Natural killer cell (primary cell): ENCODE data around the gene DDX1. TPM values are rescaled to one million over a fixed set of nuclear protein-coding genes. Genes with fewer than 3 reads are reported as not detected.
A peak's percentile ranks its signal among the peaks of the same experiment; 100 is the strongest.

Experiments used
- ATAC-seq, 3 donors: fragments of 150-1000 bp in 2 of 3; fragments of 200-7000 bp in 1 of 3; cut with Tn5 transposase; 1 replicate in 1 of 3; 2 replicates in 2 of 3; pipeline ENCODE4 v1.10.0; 2021; ENCODE audit warnings: mild to moderate bottlenecking in 2 of 3, moderate library complexity in 2 of 3
- DNase-seq, 2 donors: peaks; one replicate each; pipeline versions ENCODE4 v3.0.0 to v3.0.0-alpha.2; 2013 to 2021; ENCODE audit warnings: mixed read lengths in 1 of 2
- H3K27ac ChIP-seq: one replicate; pipeline ENCODE4 v1.5.1; 2013; ENCODE audit warnings: mild to moderate bottlenecking, low read length
- H3K27me3 ChIP-seq: one replicate; pipeline ENCODE4 v1.6.1; 2013; ENCODE audit warnings: low read length; ENCODE audit not compliant: control insufficient read depth, insufficient read depth
- H3K36me3 ChIP-seq: one replicate; pipeline ENCODE4 v1.6.1; 2013; ENCODE audit warnings: low read length; ENCODE audit not compliant: control insufficient read depth, insufficient read depth
- H3K4me1 ChIP-seq: one replicate; pipeline ENCODE4 v1.6.1; 2013; ENCODE audit warnings: low read length; ENCODE audit not compliant: control insufficient read depth, insufficient read depth
- H3K4me3 ChIP-seq: one replicate; pipeline ENCODE4 v1.5.1; 2013; ENCODE audit warnings: low read length
- H3K9me3 ChIP-seq: one replicate; pipeline ENCODE4 v1.6.1; 2013; ENCODE audit warnings: low read length; ENCODE audit not compliant: control insufficient read depth, insufficient read depth
- H3K27ac Mint-ChIP-seq, 2 donors: one replicate each; pipeline ENCODE4 v1.8.0; 2022; ENCODE audit warnings: mild to moderate bottlenecking in 2 of 2, mixed read lengths in 2 of 2, moderate library complexity in 1 of 2
- H3K27me3 Mint-ChIP-seq, 2 donors: one replicate each; pipeline ENCODE4 v1.8.0; 2022; ENCODE audit warnings: low read depth in 2 of 2, mixed read lengths in 2 of 2
- H3K36me3 Mint-ChIP-seq: one replicate; pipeline ENCODE4 v1.8.0; 2022; ENCODE audit warnings: mixed read lengths
- H3K4me1 Mint-ChIP-seq, 2 donors: one replicate each; pipeline ENCODE4 v1.8.0; 2022; ENCODE audit warnings: mixed read lengths in 2 of 2
- H3K4me3 Mint-ChIP-seq: one replicate; pipeline ENCODE4 v1.8.0; 2022; ENCODE audit warnings: mild to moderate bottlenecking, moderate library complexity, mixed read lengths
- H3K9me3 Mint-ChIP-seq, 2 donors: one replicate each; pipeline ENCODE4 v1.8.0; 2022; ENCODE audit warnings: mixed read lengths in 2 of 2
- CTCF ChIP-seq: fragments of 200-600 bp; IDR thresholded peaks from one replicate; pipeline ENCODE4 v1.8.0; 2022; ENCODE audit warnings: antibody characterized with exemption
- WGBS: methylation state at CpG from one replicate; pipeline ENCODE4 v1.1.7; 2013; ENCODE audit warnings: missing lambda C conversion rate; ENCODE audit not compliant: insufficient coverage; 5-methylcytosine and 5-hydroxymethylcytosine counted together
- intact Hi-C: fragments of 100-400 bp; cut with micrococcal nuclease; formaldehyde crosslinking; loops from one replicate; pipeline ENCODE4 v1.14.2; 2022
- total RNA-seq, 4 donors: library from RNA; stranded (reverse); fragments of 120-200 nt in 1 of 4; gene quantifications; one replicate each; pipeline versions ENCODE4 v1.2.3 to v1.2.4, GENCODE V29; 2013 to 2022

Gene DDX1
- total RNA-seq, 3 donors from 2014 or later (not counting 1 experiment from before 2014, with no cell fraction given), result 28.5 to 43.4 (median 37.2) TPM

GRCh38 chr2:15559379-15560139, 32.1 kb upstream of the DDX1 start:
- DNase-seq (no peak), ATAC-seq (no peak)
- H3K9me3 ChIP-seq, result no peaks in the 10 kb centered on the region
- no peak overlapping the region for H3K27ac ChIP-seq
- Mint-ChIP-seq H3K27me3 (peaks cover 15 to 17% of the 10 kb centered on the region in 2 donors), H3K36me3 (no peaks in the 10 kb centered on the region), H3K4me3 (peak overlapping the region; percentile 62), H3K27ac (peak overlapping the region in 1 of 2 donors; percentile 94), H3K9me3 (no peaks in the 10 kb centered on the region), H3K4me1 (peaks cover 37 to 40% of the 10 kb centered on the region in 2 donors)
- peaks cover under 1% of the 10 kb centered on the region for H3K36me3 ChIP-seq
- H3K27me3 ChIP-seq, result no peaks in the 10 kb centered on the region
- H3K4me1 ChIP-seq, result peaks cover 10% of the 10 kb centered on the region
- no peak overlapping the region for H3K4me3 ChIP-seq
- intact Hi-C loops, result no loop called here
- WGBS, result 62% methylated on average over 2 of the region's 6 CpGs
- no peak for TF ChIP-seq CTCF

- H3K27me3 ChIP-seq, result no peaks in the 10 kb centered on the region
- intact Hi-C loops, result no loop called here
These were observed 31.3 kb upstream of the DDX1 start for GRCh38 chr2:15560140-15560987.

GRCh38 chr2:15560988-15561573, 30.6 kb upstream of the DDX1 start, which contains the start of gene NBAS:
NBAS (minus strand) TSS chr2:15561334; CDS start chr2:15561304, 30 bp downstream.
- H3K27ac ChIP-seq, result peak within 1 kb of the TSS; percentile 62
- peak; percentile 50 to 87 for DNase-seq
- 0% methylated on average over 29 of the region's 30 CpGs for WGBS
- intact Hi-C loops, result loop anchor here (1.0 kb wide), 1 partner anchor 30 kb away; the partner anchor contains the start of gene DDX1
- no peaks in the 10 kb centered on the region for H3K36me3 ChIP-seq
- H3K9me3 ChIP-seq, result no peaks in the 10 kb centered on the region
- no peaks in the 10 kb centered on the region for H3K27me3 ChIP-seq
- H3K4me3 Mint-ChIP-seq, result peak within 1 kb of the TSS; percentile 99
- ATAC-seq, result peak; percentile 89 to 92 (median 90)
- peak within 1 kb of the TSS; percentile 89 to 94 for H3K27ac Mint-ChIP-seq
- no peaks in the 10 kb centered on the region for H3K36me3 Mint-ChIP-seq
- H3K27me3 Mint-ChIP-seq, result peaks cover 18 to 29% of the 10 kb centered on the region in 2 donors
- no peak for TF ChIP-seq CTCF
- H3K4me1 Mint-ChIP-seq, result peaks cover 37 to 40% of the 10 kb centered on the region in 2 donors
- H3K9me3 Mint-ChIP-seq, result no peaks in the 10 kb centered on the region
- H3K4me3 ChIP-seq, result peak within 1 kb of the TSS; percentile 85
- peaks cover 10% of the 10 kb centered on the region for H3K4me1 ChIP-seq

More at GRCh38 chr2:15560140-15560987, 31.3 kb upstream of the DDX1 start:
- H3K4me1 Mint-ChIP-seq, result peaks cover 37 to 40% of the 10 kb centered on the region in 2 donors
- peak overlapping the region; percentile 89 to 94 for H3K27ac Mint-ChIP-seq
- H3K4me1 ChIP-seq, result peaks cover 10% of the 10 kb centered on the region
- H3K9me3 ChIP-seq, result no peaks in the 10 kb centered on the region
- H3K36me3 Mint-ChIP-seq, result no peaks in the 10 kb centered on the region
- 1% methylated on average over 30 of the region's 32 CpGs for WGBS
- peak; percentile 46 to 57 (median 50) for ATAC-seq
- peak overlapping the region; percentile 85 for H3K4me3 ChIP-seq
- H3K9me3 Mint-ChIP-seq, result no peaks in the 10 kb centered on the region
- H3K27ac ChIP-seq, result peak overlapping the region; percentile 62
- DNase-seq, result peak in 1 of 2 donors; percentile 38
- no peak for TF ChIP-seq CTCF
- no peaks in the 10 kb centered on the region for H3K36me3 ChIP-seq
- H3K27me3 Mint-ChIP-seq, result peaks cover 18 to 25% of the 10 kb centered on the region in 2 donors
- peak overlapping the region; percentile 99 for H3K4me3 Mint-ChIP-seq
